HCT116 (cell line): ENCODE results near the gene TGFBI.

Source experiments
- CEBPB ChIP-seq: IDR thresholded peaks from 2 replicates; pipeline ENCODE4 v1.6.1; 2012; ENCODE audit warnings: low read depth
- POLR2A ChIP-seq: IDR thresholded peaks from 2 replicates; pipeline ENCODE4 v1.7.0; 2011; ENCODE audit warnings: borderline replicate concordance; ENCODE audit not compliant: insufficient read depth, insufficient read length; ENCODE audit errors: extremely low read depth
- RAD21 ChIP-seq: IDR thresholded peaks from 2 replicates; pipeline ENCODE4 v1.6.1; 2012; ENCODE audit warnings: low read depth, mild to moderate bottlenecking
- SIN3A ChIP-seq: IDR thresholded peaks from 2 replicates; pipeline ENCODE4 v1.6.1; 2012; ENCODE audit warnings: low read depth
- SRF ChIP-seq: IDR thresholded peaks from 2 replicates; pipeline ENCODE4 v1.6.1; 2012; ENCODE audit warnings: low read depth
- TF ChIP-seq, protein P1 (sequence below), 3 experiments: fragments of 200-600 bp in 1 of 3; sonication (generic) in 1 of 3; IDR thresholded peaks in 2 of 3; conservative IDR thresholded peaks in 1 of 3; 2 replicates each; pipeline ENCODE4 v1.5.1; 2012 to 2017; ENCODE audit warnings: low read depth in 2 of 3, low read length in 2 of 3, antibody characterized with exemption in 1 of 3, borderline replicate concordance in 1 of 3, control low read depth in 1 of 3, mild to moderate bottlenecking in 1 of 3, mixed read lengths in 1 of 3, mixed run types in 1 of 3, moderate library complexity in 1 of 3; ENCODE audit not compliant: insufficient read depth in 1 of 3
- TF ChIP-seq, protein P2 (sequence below): IDR thresholded peaks from 2 replicates; pipeline ENCODE4 v1.6.1; 2011; ENCODE audit warnings: mild to moderate bottlenecking, low read length, moderate library complexity; ENCODE audit not compliant: insufficient replicate concordance; ENCODE audit errors: extremely low read depth
- TF ChIP-seq, protein P3 (sequence below): IDR thresholded peaks from 2 replicates; pipeline ENCODE4 v1.6.1; 2012; ENCODE audit warnings: low read depth
- TF ChIP-seq, protein P4 (sequence below): IDR thresholded peaks from 2 replicates; pipeline ENCODE4 v1.6.1; 2012

DNA sequence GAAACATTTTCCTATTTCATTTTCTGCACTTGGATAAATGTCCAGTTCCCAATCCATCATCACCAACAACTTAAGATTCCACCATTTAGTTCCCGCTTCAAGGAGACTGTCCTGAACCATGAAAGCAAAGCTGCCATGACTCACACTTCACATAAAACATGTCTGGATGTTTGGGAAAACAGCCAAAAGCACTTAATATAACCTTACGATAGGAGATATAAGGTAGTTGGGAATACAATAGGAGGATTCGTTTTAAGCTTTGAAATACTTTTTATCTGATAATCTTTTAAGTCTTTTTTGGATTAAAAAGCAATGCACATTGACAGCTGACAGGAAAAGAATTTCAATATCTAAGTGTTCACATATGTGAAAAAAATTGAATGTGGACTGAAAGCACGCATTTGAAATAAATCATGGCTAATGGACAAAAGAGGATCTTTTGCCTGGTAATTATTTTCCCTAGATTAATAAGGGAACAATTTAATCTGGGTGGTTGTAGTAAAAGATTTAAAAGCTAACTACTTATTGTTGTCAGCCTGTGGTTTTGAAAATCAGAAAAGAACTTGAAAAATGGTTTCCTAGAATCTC, 17.3 kb upstream of the TGFBI start:
- TF ChIP-seq, protein P1, sequence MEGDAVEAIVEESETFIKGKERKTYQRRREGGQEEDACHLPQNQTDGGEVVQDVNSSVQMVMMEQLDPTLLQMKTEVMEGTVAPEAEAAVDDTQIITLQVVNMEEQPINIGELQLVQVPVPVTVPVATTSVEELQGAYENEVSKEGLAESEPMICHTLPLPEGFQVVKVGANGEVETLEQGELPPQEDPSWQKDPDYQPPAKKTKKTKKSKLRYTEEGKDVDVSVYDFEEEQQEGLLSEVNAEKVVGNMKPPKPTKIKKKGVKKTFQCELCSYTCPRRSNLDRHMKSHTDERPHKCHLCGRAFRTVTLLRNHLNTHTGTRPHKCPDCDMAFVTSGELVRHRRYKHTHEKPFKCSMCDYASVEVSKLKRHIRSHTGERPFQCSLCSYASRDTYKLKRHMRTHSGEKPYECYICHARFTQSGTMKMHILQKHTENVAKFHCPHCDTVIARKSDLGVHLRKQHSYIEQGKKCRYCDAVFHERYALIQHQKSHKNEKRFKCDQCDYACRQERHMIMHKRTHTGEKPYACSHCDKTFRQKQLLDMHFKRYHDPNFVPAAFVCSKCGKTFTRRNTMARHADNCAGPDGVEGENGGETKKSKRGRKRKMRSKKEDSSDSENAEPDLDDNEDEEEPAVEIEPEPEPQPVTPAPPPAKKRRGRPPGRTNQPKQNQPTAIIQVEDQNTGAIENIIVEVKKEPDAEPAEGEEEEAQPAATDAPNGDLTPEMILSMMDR (IDR thresholded peaks at IDR 0.05 in 2 of 3, conservative IDR thresholded peaks at IDR 0.05 in 1 of 3; ENCODE audit: borderline replicate concordance in 1 of 3, insufficient read depth in 1 of 3, low read depth in 2 of 3, low read length in 2 of 3) = no peak
- TF ChIP-seq, protein P2, sequence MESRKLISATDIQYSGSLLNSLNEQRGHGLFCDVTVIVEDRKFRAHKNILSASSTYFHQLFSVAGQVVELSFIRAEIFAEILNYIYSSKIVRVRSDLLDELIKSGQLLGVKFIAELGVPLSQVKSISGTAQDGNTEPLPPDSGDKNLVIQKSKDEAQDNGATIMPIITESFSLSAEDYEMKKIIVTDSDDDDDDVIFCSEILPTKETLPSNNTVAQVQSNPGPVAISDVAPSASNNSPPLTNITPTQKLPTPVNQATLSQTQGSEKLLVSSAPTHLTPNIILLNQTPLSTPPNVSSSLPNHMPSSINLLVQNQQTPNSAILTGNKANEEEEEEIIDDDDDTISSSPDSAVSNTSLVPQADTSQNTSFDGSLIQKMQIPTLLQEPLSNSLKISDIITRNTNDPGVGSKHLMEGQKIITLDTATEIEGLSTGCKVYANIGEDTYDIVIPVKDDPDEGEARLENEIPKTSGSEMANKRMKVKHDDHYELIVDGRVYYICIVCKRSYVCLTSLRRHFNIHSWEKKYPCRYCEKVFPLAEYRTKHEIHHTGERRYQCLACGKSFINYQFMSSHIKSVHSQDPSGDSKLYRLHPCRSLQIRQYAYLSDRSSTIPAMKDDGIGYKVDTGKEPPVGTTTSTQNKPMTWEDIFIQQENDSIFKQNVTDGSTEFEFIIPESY = no peak
- TF ChIP-seq SIN3A = no peak
- TF ChIP-seq, protein P3, sequence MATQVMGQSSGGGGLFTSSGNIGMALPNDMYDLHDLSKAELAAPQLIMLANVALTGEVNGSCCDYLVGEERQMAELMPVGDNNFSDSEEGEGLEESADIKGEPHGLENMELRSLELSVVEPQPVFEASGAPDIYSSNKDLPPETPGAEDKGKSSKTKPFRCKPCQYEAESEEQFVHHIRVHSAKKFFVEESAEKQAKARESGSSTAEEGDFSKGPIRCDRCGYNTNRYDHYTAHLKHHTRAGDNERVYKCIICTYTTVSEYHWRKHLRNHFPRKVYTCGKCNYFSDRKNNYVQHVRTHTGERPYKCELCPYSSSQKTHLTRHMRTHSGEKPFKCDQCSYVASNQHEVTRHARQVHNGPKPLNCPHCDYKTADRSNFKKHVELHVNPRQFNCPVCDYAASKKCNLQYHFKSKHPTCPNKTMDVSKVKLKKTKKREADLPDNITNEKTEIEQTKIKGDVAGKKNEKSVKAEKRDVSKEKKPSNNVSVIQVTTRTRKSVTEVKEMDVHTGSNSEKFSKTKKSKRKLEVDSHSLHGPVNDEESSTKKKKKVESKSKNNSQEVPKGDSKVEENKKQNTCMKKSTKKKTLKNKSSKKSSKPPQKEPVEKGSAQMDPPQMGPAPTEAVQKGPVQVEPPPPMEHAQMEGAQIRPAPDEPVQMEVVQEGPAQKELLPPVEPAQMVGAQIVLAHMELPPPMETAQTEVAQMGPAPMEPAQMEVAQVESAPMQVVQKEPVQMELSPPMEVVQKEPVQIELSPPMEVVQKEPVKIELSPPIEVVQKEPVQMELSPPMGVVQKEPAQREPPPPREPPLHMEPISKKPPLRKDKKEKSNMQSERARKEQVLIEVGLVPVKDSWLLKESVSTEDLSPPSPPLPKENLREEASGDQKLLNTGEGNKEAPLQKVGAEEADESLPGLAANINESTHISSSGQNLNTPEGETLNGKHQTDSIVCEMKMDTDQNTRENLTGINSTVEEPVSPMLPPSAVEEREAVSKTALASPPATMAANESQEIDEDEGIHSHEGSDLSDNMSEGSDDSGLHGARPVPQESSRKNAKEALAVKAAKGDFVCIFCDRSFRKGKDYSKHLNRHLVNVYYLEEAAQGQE = no peak
- TF ChIP-seq RAD21 = no peak
- no peak for TF ChIP-seq CEBPB
- TF ChIP-seq SRF = no peak
- no peak for TF ChIP-seq POLR2A
- TF ChIP-seq, protein P4, sequence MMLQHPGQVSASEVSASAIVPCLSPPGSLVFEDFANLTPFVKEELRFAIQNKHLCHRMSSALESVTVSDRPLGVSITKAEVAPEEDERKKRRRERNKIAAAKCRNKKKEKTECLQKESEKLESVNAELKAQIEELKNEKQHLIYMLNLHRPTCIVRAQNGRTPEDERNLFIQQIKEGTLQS = no peak
